DMS153 (cell line): Measurements from ENCODE around the gene DOCK4.

Experiments
- DNase-seq: peaks from one replicate; lab custom pipeline; 2025; lab: John Stamatoyannopoulos, UW

DOCK4 gene

DNA sequence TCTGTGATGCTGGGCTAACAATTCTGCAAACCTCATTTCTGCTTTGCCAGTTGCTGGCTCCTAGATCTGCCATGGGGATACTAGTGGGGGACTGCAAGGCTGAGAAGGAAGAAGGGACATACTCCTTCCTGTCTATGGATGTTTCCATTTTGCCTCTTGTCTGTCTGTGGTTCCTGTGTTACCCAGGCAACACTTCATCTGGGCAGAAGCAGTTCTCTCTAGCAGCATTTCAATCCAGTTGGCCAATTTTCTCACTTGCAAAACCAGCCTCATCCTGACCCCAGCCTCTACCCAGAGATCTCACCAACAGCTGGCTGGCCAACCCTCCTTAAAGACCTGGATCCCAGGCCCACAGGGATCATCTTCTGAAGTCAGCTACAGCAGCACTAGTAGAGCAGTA, 131.7 kb downstream of the DOCK4 start:
- no peak for DNase-seq

DNA sequence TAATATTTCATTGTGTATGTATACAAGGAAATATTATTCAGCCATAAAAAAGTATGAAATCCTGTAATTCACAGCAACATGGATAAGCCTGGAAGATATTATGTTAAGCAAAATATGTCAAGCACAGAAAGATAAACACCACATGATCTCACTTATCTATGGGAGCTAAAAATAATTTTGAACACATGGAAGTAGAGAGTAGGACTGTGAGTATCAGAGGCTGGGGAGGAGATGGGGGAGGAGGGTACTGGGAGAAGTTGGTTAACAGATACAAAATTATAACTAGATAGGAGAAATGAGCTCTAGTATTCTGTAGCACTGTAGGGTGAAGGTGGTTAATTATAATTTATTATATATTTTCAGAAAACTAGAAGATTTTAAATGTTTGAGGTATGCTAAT, 132.7 kb downstream of the DOCK4 start:
- no peak for DNase-seq

DNA sequence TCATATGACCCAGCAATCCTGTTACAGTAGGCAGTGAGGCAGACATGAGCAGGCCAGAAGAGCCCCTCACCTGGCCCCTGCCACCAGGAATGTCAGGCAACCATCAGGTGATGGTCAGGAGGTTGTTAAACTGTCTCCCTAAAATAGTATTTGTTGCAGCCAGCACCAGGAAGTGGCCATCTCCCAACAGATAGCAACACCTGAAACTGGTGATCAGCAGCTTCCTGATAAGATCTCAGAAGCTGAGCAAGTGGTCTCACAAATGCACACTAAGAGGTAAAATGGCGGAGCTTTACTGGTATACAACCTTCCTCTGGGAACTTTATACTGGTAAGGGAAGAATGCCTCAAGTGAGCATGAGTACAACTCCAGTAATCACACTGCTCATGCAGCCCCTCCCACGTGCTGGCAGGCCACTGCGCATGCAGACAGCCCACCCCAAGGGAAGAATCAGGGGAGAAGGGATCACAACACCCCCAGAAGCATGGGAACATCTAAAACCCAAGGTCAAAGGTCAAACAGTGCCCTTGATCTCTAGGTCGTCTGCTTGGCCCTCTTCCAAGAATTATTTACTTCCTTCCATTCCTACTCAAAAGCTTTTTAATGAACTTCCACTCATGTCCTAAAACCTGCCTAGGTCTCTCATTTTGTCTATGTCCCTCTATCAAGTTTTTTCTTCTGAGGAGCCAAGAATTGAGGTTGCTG, 133.5 kb downstream of the DOCK4 start:
- DNase-seq = no peak

DNA sequence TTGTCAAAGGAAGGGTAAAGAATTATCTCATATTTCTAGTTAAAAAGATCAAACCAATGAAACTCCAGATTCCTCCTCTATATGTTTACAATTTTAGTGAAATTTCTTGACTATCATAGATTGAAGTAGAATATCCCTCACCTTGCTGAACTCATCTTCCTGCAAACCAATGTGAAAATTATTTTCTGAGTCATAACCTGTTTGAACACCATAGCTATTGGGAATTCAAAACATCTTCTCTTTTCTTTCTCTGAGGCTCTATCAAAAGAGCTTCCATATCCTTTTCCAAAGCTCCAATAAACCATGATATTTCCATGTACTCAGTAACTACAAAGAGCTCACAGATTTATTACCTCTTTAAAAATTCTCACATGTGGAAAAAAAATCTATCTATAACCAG, 134.3 kb downstream of the DOCK4 start:
- no peak for DNase-seq

DNA sequence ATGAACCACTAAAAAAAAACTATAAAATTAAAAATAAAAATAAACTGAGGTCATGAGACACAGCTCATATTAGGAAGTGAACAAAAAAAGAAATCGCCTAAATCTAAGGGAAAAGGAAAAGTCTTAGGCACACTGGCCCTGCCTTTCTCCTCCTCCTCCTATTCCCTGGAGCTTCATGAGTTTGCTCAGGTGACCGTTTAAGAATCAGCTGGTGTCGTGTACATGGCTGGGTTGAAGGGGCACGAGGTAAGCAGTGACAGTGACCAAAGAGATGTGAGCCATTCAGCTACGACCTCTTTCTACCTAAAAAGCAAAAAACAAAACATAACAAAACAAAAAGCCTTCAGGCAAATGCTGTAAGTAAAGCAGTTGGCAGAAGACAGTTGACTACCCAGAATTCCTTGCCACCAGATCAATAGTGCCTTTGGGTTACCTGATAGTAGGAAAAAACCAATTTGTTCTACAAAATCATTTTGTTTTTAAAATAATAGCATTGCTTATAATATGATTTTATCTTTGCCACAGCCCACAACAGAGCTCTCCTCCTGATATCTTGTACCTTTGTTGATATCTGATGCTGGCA, 135.4 kb downstream of the DOCK4 start:
- no peak for DNase-seq

DNA sequence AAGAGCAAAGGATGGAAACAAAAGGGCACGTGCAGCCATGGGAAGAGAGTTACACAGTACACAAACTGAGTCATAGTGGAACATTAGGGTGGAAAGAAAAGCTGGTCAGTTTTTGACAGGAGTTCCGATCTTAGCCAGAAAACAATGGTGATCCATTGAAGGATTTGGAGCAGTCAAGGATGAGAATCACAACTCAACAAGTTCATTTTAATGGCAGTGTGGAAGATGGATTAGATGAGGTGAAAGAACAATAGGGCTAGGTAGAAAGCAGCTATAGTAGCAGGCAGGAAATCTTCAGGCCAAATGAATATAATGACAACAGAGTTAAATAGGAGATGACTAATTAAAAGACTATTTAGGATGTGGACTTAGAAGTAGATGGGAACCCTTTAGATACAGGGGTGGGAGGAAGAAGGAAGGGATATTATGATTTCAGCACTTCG, 136.3 kb downstream of the DOCK4 start:
- DNase-seq = no peak

DNA sequence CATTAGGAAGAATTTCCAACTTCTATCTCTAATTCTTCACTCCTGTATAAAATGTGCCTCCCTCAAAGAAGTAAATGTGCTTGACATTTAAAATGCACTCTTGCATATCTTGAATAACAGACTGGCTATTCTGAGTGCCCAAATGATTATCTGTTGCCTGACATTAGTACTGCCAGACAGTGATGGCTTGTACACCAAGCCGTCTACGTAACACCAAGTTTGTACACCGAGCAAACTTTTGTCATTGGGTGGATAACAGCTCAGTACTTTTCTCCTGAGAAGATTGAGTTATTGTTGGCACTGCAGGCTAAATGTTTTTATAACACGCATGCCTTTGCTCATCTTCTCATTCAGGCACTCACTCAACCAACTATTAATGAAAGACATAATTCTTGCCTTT, 137.2 kb downstream of the DOCK4 start:
- no peak for DNase-seq

DNA sequence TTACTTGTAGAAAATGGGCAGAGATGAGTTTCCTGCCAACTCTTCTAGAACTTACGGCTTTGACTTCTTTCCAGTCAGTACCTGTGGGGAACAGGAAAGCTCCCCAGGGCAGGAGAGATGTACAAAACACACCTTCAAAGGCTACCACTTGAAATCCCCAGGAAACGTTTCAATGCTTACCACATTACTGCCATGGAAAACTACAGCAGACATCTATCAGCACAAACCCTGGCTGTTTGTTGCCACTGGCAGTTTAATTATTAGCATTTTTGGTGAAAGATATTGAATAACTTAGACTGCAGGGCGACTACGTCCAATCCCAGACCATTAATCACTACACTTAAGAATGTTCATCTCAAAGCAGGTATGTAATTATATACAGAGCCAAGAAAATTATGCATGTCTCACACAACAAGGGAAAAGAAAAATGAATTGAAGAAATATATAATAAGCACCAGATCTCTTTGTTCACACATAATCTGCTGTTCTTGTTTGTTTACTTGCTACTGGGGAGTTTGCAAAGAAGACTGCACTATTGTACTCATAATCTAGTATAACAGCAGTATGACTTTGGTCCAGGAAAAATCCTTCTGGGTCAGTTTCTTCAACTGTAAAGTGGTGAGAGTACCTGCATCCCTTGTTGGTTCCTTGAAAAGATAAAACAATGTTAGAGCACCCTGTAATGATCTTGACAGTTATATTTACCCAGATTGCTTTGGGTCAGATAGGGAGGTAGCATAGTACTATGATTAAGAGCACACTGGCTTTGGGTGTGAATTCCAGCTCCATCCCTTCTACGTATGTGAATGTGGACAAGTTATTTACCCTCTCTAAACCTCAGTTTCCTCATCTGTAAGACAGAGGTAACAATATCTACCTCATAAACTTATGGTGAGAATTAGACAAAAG, 138.3 kb downstream of the DOCK4 start:
- no peak for DNase-seq

DNA sequence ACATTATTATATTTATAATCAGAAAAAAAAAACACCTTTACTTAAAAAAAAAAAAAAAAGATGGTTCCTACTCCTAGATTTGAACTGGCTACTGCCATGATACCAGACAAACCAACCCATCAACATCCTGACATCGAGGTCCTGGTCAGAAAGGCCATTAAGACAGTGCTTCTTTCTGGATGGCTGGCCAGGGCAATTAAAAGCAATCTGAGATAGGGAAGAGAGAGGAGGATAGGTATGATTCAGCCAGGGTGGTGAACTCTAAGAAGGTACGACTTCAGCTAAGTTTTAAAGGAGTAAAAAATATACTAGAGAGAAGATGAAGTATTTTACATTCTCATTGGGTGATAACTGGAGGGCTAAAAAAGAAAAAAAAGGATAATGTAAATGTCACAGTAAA, 139.0 kb downstream of the DOCK4 start:
- DNase-seq = no peak

DNA sequence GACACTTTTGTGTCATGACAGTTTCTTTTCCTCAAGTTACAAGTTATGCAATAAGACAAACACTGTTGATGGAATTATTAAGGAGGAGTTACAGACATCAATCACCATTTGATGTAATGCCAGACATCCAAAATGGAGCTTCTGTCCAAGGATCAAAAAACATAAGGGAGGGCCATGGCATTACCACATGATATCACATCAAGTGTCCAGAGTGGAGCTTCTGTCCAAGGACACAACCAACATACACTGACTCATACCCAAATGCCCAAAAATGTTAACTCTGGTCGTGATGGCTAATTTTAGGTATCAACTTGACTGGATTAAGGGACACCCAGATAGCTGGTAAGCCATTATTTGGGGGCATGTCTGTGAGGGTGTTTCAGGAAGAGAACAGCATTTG, 140.4 kb downstream of the DOCK4 start:
- DNase-seq = no peak

DNA sequence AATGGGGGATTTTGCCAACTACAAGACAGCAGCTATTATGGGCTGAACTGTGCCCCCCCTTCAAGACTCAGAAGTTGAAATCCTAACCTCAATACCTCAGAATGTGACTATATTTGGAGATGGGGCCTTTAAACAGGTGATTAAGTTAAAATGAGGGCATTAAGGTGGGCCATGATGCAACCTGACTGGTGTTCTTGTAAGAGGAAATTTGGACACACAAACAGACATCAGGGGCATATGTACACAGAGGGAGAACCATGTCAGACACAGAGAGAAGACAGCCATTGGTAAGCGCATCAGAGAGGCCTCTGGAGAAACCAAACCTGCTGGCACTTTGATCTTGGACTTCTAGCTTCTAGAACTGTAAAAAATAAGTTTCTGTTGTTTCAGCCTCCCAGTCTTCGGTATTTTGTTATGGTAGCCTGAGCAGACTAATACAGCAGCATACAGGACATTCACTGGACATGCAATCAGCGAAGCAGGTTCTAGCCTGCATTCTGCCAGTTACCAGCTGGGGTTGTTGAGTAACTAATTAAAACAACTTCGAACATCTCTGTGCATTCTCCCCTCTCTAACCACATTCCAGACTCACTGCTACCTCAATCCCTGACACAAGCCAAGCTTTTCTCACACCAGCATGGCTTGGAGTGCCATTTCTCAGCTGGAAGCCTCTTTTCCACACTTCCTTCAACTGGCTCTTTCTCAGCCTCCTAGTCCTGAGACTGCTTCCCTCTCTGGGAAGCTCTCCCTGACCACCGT, 141.4 kb downstream of the DOCK4 start:
- DNase-seq = no peak

DNA sequence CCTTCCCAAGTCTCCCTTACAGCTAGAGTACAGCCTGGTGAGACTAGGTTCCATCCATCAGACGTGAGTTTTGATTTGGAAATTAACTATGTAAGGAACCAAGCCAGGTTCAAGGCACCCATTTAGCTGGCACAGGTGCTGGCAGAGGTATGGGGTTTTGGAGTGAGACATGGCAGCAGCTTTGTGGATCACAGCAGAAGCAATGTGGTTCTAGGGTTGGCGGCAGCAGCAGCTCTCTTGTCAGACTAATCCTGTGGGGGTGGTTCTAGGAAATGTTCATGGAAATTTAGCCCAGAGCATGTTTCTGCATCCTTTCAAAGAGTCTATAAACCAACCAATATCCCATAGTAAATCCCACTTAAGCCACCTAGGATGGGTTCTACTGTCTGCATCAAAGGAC, 142.2 kb downstream of the DOCK4 start:
- no peak for DNase-seq

DNA sequence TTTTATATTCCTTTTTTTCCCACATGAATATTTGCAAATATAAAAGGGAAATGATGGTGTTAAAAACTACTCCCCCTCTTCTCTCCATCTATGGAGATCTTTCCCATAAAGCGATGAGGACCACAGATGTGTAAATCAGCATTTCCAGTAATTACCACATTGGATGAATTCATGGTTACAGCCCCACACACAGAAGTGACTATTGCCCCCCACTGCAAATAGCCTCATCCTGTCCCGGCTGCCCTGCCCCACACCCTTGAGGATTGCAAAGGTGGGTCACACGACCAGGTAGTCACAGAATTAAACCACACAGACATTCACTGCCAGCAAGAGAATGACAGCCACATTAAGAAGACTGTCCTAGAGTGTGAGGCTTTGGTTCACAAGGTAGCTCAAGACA, 145.1 kb downstream of the DOCK4 start:
- DNase-seq = no peak

DNA sequence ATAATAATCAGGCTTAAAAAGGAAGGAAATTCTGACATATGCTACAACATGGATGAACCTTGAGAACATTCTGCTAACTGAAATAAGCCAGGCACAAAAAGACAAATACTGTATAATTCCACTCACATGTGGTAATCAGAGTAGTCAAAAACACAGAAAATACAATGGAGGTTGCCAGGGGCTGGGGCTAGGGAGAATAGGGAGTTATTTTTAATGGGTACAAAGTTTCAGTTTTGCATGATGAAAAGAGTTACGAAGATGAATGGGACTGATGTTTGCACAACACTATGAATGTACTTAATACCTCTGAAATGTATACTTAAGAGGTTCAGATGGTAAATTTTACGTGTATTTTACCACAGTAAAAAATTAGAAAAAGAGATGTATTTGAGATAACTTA, 145.6 kb downstream of the DOCK4 start:
- no peak for DNase-seq

DNA sequence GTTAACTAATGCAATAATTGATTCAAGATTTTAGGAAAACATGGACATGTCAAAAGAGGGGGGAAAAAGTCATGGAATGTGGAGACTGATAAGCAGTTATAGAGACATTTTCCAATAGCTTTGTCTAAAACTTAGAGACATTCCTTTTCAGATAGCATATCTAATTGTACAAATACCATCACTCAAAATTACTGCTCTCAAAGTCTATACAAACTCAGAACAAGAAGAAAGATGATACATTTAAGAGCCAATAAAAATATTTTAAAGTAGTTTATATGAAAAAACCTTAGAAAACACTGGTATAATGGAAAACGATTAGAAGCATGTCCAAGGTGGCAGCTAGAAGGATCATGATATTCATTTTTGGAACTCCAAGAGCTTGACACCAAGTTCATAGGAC, 146.5 kb downstream of the DOCK4 start:
- no peak for DNase-seq

DNA sequence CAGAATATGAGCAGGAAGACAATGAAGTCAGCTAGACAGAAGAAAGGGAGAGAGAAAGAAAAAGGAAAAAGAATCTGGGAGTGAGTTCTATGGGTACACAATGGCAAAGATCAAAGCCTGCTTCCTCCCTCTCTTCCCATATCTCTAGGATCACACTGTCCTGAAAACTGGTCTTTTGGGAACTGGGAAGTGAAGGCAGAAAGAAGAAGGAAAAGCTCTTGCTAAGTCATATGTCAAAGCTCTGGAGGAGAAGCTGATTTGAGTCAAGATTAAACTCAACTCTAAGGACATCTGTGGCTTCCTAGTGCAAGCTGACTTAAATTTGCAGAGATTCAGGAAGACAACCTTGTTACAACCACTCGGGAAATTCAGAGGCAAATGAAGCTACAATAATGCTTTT, 147.5 kb downstream of the DOCK4 start:
- DNase-seq = no peak

DNA sequence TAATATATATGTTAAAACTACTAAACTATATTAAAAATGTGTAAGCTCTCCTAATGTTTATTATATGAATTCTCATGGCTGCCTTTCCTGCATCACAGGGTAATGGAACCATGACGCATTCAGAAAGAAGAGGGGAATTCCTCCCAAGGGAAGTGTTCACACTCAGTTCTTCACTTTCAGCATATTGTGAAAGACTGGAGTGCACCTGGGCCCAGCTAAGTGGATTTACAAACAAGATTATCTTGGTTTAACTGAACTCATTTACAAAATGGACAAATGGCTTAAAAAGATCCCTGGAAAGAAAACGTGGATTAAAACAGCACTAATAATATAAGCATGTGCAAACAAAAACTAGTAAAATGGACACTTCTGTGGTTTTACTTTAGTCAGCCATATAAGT, 149.8 kb downstream of the DOCK4 start:
- peak; percentile 39 for DNase-seq

DNA sequence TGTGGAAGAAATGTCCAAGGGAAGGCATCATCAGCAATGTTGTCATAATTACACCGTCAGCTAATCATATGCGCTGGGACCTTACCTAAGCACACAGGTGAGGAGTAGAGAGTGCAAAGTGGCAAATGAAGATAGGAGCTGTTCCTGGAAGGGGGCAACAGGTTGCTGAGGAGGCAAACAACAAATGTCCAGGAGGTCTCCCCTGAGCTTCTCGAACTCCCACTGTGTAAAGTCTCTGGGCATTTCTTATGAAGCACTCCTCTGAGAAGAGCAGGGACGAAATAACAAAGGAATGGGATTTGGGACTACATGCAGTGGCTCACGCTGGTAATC, 152.5 kb downstream of the DOCK4 start:
- DNase-seq = no peak

DNA sequence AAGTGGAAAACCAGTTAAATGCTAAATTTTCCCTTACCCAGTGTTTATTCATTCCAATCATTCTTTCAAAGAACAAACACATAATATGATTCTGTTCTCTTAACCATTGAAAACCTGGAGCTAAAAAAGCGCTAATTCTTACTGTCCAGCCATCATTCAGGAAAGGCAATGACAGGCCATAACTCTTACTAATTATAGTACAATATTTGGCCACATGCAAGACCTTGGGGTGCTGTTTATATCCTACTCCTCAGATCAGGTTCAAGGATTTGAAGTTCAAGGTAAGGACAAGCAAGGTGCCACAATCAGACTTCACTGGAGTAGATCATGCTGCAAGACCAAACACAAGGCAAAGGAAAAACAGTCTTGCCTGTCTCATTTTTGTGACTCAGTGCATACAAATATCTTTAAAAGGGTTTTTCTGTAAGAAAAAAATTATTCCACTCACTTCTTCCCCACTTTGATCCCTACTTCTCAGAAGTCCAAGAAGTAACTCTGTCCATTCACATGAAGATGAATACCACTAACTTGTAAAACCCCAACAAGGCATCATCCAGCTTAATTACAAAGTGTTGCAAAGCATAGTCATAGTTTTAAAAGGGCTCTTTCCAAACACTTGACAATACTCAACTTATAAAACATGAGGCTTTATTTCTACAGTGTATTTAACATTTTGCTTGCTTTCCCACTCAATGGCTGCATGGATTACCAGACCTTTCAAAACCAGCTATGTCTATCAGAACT, 153.0 kb downstream of the DOCK4 start:
- no peak for DNase-seq

DNA sequence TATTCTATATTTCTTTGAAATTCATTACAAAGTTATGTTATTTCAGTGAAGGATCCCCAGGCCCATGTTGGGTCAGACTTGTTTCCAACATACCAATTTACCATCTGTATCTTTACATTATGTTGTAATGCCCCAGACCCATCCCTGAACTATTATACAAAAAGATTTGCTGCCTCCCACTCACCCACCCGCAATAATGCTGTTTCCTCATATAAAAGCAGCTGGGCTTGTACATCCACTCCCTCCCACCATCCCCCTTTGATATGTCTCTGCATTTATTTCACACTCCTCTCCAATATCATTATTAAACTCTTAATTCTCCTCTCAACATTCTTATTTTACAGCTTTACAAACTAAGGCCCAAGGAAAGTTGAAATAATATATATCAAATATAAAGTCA, 153.7 kb downstream of the DOCK4 start:
- no peak for DNase-seq

DNA sequence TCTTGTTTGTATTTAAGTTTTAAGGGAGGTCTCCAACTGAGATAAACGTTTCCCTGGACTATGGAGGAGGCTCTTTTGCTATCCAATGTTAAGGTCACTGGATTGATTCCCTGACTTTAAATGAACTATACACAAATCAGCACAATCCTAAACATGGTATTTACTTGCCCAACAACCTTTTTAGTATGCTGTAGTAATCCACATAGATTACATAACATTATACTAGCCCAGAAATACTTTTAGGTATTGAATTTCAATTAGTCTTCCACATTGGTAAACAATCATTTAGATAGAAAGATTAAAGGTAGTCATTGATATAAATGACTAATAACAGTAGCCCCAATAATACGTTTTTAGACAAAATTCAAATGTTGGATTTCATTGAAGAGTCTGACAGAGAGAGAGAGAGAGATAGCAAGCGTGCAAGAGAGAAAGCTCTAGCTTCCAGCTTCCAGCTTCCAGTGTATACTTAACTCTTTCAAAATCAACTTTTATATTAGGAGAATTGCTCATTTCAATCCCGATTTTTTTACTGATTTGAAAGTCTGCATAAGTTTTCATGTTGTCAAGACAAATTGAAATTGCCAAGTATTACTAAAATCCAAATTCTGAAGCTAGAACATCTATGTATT, 155.8 kb downstream of the DOCK4 start:
- no peak for DNase-seq
